ENCODE results near the gene NDFIP2.

Gene NDFIP2

GRCh38 chr13:79485014-79485811 is 4.3 kb downstream of the NDFIP2 start:
- Histone ChIP-seq H3K4me3 (ENCODE audit: insufficient read length, low read depth) (no peak overlapping the region), H3K9ac (ENCODE audit: insufficient read length, low read depth) (no peak overlapping the region)
- DNase-seq (ENCODE audit: low read depth, low spot score) = no peak

GRCh38 chr13:79486433-79487188 is 5.7 kb downstream of the NDFIP2 start:
- no peak for TF ChIP-seq SUZ12 (IDR thresholded peaks at IDR 0.05; ENCODE audit: extremely low read depth, insufficient read depth, insufficient read length)
- no peak for TF ChIP-seq YY1 (IDR thresholded peaks at IDR 0.05; ENCODE audit: insufficient read depth, insufficient read length)
- TF ChIP-seq ZNF274 (IDR thresholded peaks at IDR 0.05; ENCODE audit: low read depth, low read length) = no peak
- Histone ChIP-seq H3K36me3 (ENCODE audit: insufficient read depth, insufficient read length, low read length) (no peaks in the 10 kb centered on the region), H3K9me3 (ENCODE audit: insufficient read depth, low read length) (no peaks in the 10 kb centered on the region), H3K9ac (ENCODE audit: insufficient read length, low read depth) (no peak overlapping the region), H3K4me3 (ENCODE audit: insufficient read length, low read depth) (no peak overlapping the region), H3K4me1 (ENCODE audit: insufficient read depth, insufficient read length) (no peaks in the 10 kb centered on the region), H3K27me3 (ENCODE audit: insufficient read depth, insufficient read length) (no peaks in the 10 kb centered on the region)
- no peak for DNase-seq (ENCODE audit: low read depth, low spot score)

More at GRCh38 chr13:79485014-79485811, 4.3 kb downstream of the NDFIP2 start:
- Histone ChIP-seq H3K36me3 (ENCODE audit: insufficient read depth, insufficient read length, low read length) (no peaks in the 10 kb centered on the region), H3K27me3 (ENCODE audit: insufficient read depth, insufficient read length) (peaks cover 7% of the 10 kb centered on the region), H3K9me3 (ENCODE audit: insufficient read depth, low read length) (no peaks in the 10 kb centered on the region), H3K4me1 (ENCODE audit: insufficient read depth, insufficient read length) (no peaks in the 10 kb centered on the region)
- no peak for TF ChIP-seq SUZ12 (IDR thresholded peaks at IDR 0.05; ENCODE audit: extremely low read depth, insufficient read depth, insufficient read length)
- TF ChIP-seq YY1 (IDR thresholded peaks at IDR 0.05; ENCODE audit: insufficient read depth, insufficient read length) = no peak
- TF ChIP-seq ZNF274 (IDR thresholded peaks at IDR 0.05; ENCODE audit: low read depth, low read length) = no peak

GRCh38 chr13:79490326-79490725 is 9.4 kb downstream of the NDFIP2 start:
- Histone ChIP-seq H3K27me3 (ENCODE audit: insufficient read depth, insufficient read length) (no peaks in the 10 kb centered on the region), H3K4me3 (ENCODE audit: insufficient read length, low read depth) (no peak overlapping the region), H3K4me1 (ENCODE audit: insufficient read depth, insufficient read length) (no peaks in the 10 kb centered on the region), H3K36me3 (ENCODE audit: insufficient read depth, insufficient read length, low read length) (no peaks in the 10 kb centered on the region), H3K9me3 (ENCODE audit: insufficient read depth, low read length) (no peaks in the 10 kb centered on the region), H3K9ac (ENCODE audit: insufficient read length, low read depth) (no peak overlapping the region)
- no peak for DNase-seq (ENCODE audit: low read depth, low spot score)
- TF ChIP-seq ZNF274 (IDR thresholded peaks at IDR 0.05; ENCODE audit: low read depth, low read length) (no peak), SUZ12 (IDR thresholded peaks at IDR 0.05; ENCODE audit: extremely low read depth, insufficient read depth, insufficient read length) (no peak), YY1 (IDR thresholded peaks at IDR 0.05; ENCODE audit: insufficient read depth, insufficient read length) (no peak)

- no peak overlapping the region for H3K9ac ChIP-seq (ENCODE audit: insufficient read length, low read depth)
- no peaks in the 10 kb centered on the region for H3K9me3 ChIP-seq (ENCODE audit: insufficient read depth, low read length)
- H3K36me3 ChIP-seq (ENCODE audit: insufficient read depth, insufficient read length, low read length) = no peaks in the 10 kb centered on the region
- TF ChIP-seq ZNF274 (IDR thresholded peaks at IDR 0.05; ENCODE audit: low read depth, low read length) (no peak), SUZ12 (IDR thresholded peaks at IDR 0.05; ENCODE audit: extremely low read depth, insufficient read depth, insufficient read length) (no peak), YY1 (IDR thresholded peaks at IDR 0.05; ENCODE audit: insufficient read depth, insufficient read length) (no peak)
- DNase-seq (ENCODE audit: low read depth, low spot score) = no peak
- H3K27me3 ChIP-seq (ENCODE audit: insufficient read depth, insufficient read length) = no peaks in the 10 kb centered on the region
- H3K4me1 ChIP-seq (ENCODE audit: insufficient read depth, insufficient read length) = no peaks in the 10 kb centered on the region
- no peak overlapping the region for H3K4me3 ChIP-seq (ENCODE audit: insufficient read length, low read depth)
Observed at GRCh38 chr13:79490824-79491223, 9.9 kb downstream of the NDFIP2 start.

GRCh38 chr13:79491715-79492114 is 10.8 kb downstream of the NDFIP2 start:
- H3K9ac ChIP-seq (ENCODE audit: insufficient read length, low read depth) = no peak overlapping the region
- TF ChIP-seq ZNF274 (IDR thresholded peaks at IDR 0.05; ENCODE audit: low read depth, low read length) (no peak), SUZ12 (IDR thresholded peaks at IDR 0.05; ENCODE audit: extremely low read depth, insufficient read depth, insufficient read length) (no peak), YY1 (IDR thresholded peaks at IDR 0.05; ENCODE audit: insufficient read depth, insufficient read length) (no peak)
- H3K4me3 ChIP-seq (ENCODE audit: insufficient read length, low read depth) = no peak overlapping the region
- H3K9me3 ChIP-seq (ENCODE audit: insufficient read depth, low read length) = no peaks in the 10 kb centered on the region
- no peaks in the 10 kb centered on the region for H3K4me1 ChIP-seq (ENCODE audit: insufficient read depth, insufficient read length)
- no peaks in the 10 kb centered on the region for H3K36me3 ChIP-seq (ENCODE audit: insufficient read depth, insufficient read length, low read length)
- DNase-seq (ENCODE audit: low read depth, low spot score) = no peak
- H3K27me3 ChIP-seq (ENCODE audit: insufficient read depth, insufficient read length) = no peaks in the 10 kb centered on the region

GRCh38 chr13:79492313-79492798 is 11.4 kb downstream of the NDFIP2 start:
- TF ChIP-seq YY1 (IDR thresholded peaks at IDR 0.05; ENCODE audit: insufficient read depth, insufficient read length) (no peak), ZNF274 (IDR thresholded peaks at IDR 0.05; ENCODE audit: low read depth, low read length) (no peak), SUZ12 (IDR thresholded peaks at IDR 0.05; ENCODE audit: extremely low read depth, insufficient read depth, insufficient read length) (no peak)
- Histone ChIP-seq H3K4me3 (ENCODE audit: insufficient read length, low read depth) (no peak overlapping the region), H3K4me1 (ENCODE audit: insufficient read depth, insufficient read length) (no peaks in the 10 kb centered on the region), H3K36me3 (ENCODE audit: insufficient read depth, insufficient read length, low read length) (no peaks in the 10 kb centered on the region), H3K27me3 (ENCODE audit: insufficient read depth, insufficient read length) (no peaks in the 10 kb centered on the region), H3K9me3 (ENCODE audit: insufficient read depth, low read length) (no peaks in the 10 kb centered on the region), H3K9ac (ENCODE audit: insufficient read length, low read depth) (no peak overlapping the region)
- DNase-seq (ENCODE audit: low read depth, low spot score) = no peak

Data from NT2/D1 (cell line).